H1 (cell line): ENCODE measurements around the gene DTD1. TPM values are rescaled to one million over a fixed set of nuclear protein-coding genes. Genes with fewer than 3 reads are reported as not detected.

Experiments
- CTCF ChIA-PET: fragments of 300-600 bp; sonication (Branson Sonifier 250); formaldehyde crosslinking; loops from one replicate; lab custom pipeline; 2021; ENCODE audit not compliant: partially characterized antibody; lab: Charles Lee
- POLR2A ChIA-PET: fragments of 300-600 bp; sonication (Branson Sonifier 250); formaldehyde crosslinking; loops from one replicate; lab custom pipeline; 2021; ENCODE audit warnings: inconsistent platforms; ENCODE audit not compliant: partially characterized antibody; lab: Charles Lee
- DNase-seq, 2 experiments: peaks; one replicate each; pipeline versions ENCODE4 v3.0.0 to v3.0.0-alpha.2; 2010 to 2022; ENCODE audit warnings: low spot score in 2 of 2, low read depth in 1 of 2, mixed read lengths in 1 of 2
- FAIRE-seq: peaks from 2 replicates; lab custom pipeline; 2011; peaks lifted over from hg19 to GRCh38; lab: Jason Lieb, UNC
- H2AFZ ChIP-seq: 2 replicates; pipeline ENCODE4 v1.8.1; 2012; ENCODE audit warnings: low read length, inconsistent platforms
- H2AK5ac ChIP-seq: 2 replicates; pipeline ENCODE4 v1.6.1; 2013; ENCODE audit warnings: low read depth, low read length
- H2BK120ac ChIP-seq: replicated peaks from 2 replicates; pipeline ENCODE3; 2013; ENCODE audit warnings: low read depth, low read length, inconsistent platforms
- H2BK12ac ChIP-seq: 2 replicates; pipeline ENCODE4 v1.6.1; 2013; ENCODE audit warnings: low read depth, low read length
- H2BK15ac ChIP-seq: 2 replicates; pipeline ENCODE4 v1.6.1; 2013; ENCODE audit warnings: low read length
- H2BK20ac ChIP-seq: 2 replicates; pipeline ENCODE4 v1.6.1; 2013; ENCODE audit warnings: low read length
- H2BK5ac ChIP-seq: 2 replicates; pipeline ENCODE4 v1.6.1; 2013; ENCODE audit warnings: low read depth, low read length
- H3K14ac ChIP-seq: 2 replicates; pipeline ENCODE4 v1.6.1; 2013; ENCODE audit warnings: inconsistent platforms; ENCODE audit not compliant: insufficient read length
- H3K18ac ChIP-seq: 2 replicates; pipeline ENCODE4 v1.6.1; 2013; ENCODE audit warnings: low read length; ENCODE audit errors: extremely low read depth
- H3K23ac ChIP-seq: 2 replicates; pipeline ENCODE4 v1.6.1; 2013; ENCODE audit warnings: inconsistent platforms; ENCODE audit not compliant: insufficient read length
- H3K23me2 ChIP-seq: 2 replicates; pipeline ENCODE4 v1.6.1; 2013; ENCODE audit warnings: low read depth, low read length
- H3K27ac ChIP-seq: 2 replicates; pipeline ENCODE4 v1.6.1; 2011; ENCODE audit warnings: low read depth, low read length, inconsistent platforms
- H3K27me3 ChIP-seq, 4 experiments: replicated peaks in 1 of 4; 1 replicate in 1 of 4; 2 replicates in 3 of 4; pipeline versions ENCODE4 v1.6.1 to v1.8.1; 2011 to 2013; ENCODE audit warnings: low read length in 3 of 4, mild to moderate bottlenecking in 3 of 4, inconsistent platforms in 2 of 4, mixed read lengths in 2 of 4, moderate library complexity in 1 of 4; ENCODE audit not compliant: control insufficient read depth in 3 of 4, insufficient read depth in 3 of 4; ENCODE audit errors: extremely low read depth in 1 of 4
- H3K36me3 ChIP-seq, 4 experiments: 2 replicates each; pipeline versions ENCODE4 v1.6.1 to v1.8.1; 2011 to 2013; ENCODE audit warnings: mild to moderate bottlenecking in 4 of 4, low read length in 3 of 4, moderate library complexity in 2 of 4, control low read depth in 1 of 4, inconsistent platforms in 1 of 4; ENCODE audit not compliant: insufficient read depth in 4 of 4, control insufficient read depth in 2 of 4
- H3K4ac ChIP-seq: replicated peaks from 2 replicates; pipeline ENCODE3; 2013; ENCODE audit warnings: low read length, low read depth, mixed read lengths, inconsistent platforms; ENCODE audit not compliant: insufficient read length
- H3K4me1 ChIP-seq, 4 experiments: replicated peaks in 1 of 4; 1 replicate in 1 of 4; 2 replicates in 3 of 4; pipeline versions ENCODE4 v1.6.1 to v1.8.1; 2011 to 2013; ENCODE audit warnings: low read length in 3 of 4, inconsistent platforms in 2 of 4, mixed read lengths in 1 of 4; ENCODE audit not compliant: insufficient read depth in 4 of 4, control insufficient read depth in 3 of 4
- H3K4me2 ChIP-seq, 2 experiments: 2 replicates each; pipeline versions ENCODE4 v1.6.1 to v1.8.1; 2011 to 2013; ENCODE audit warnings: low read depth in 2 of 2, low read length in 2 of 2, control low read depth in 1 of 2, inconsistent platforms in 1 of 2, mild to moderate bottlenecking in 1 of 2; ENCODE audit not compliant: insufficient read depth in 1 of 2
- H3K4me3 ChIP-seq, 4 experiments: fragments of 200-600, 300-600 bp in 1 of 4; sonication (generic), shearing (Covaris generic), sonication (Bioruptor Twin) in 1 of 4; 2 replicates each; pipeline versions ENCODE4 v1.5.1 to v1.8.1; 2011 to 2016; ENCODE audit warnings: low read length in 4 of 4, low read depth in 3 of 4, control low read depth in 2 of 4, inconsistent platforms in 2 of 4, mild to moderate bottlenecking in 2 of 4, mixed read lengths in 1 of 4, moderate library complexity in 1 of 4; ENCODE audit not compliant: insufficient read depth in 2 of 4; ENCODE audit errors: extremely low read depth in 1 of 4
- H3K56ac ChIP-seq: replicated peaks from 2 replicates; pipeline ENCODE3; 2013; ENCODE audit warnings: low read depth, mild to moderate bottlenecking, mixed read lengths, low read length, inconsistent platforms; ENCODE audit not compliant: insufficient read length
- H3K79me1 ChIP-seq: 2 replicates; pipeline ENCODE4 v1.6.1; 2013; ENCODE audit warnings: low read depth, low read length, control low read depth
- H3K79me2 ChIP-seq, 2 experiments: 2 replicates each; pipeline versions ENCODE4 v1.6.1 to v1.8.1; 2012 to 2013; ENCODE audit warnings: low read length in 2 of 2, mild to moderate bottlenecking in 2 of 2, inconsistent platforms in 1 of 2; ENCODE audit not compliant: insufficient read depth in 2 of 2, control insufficient read depth in 1 of 2
- H3K9ac ChIP-seq, 4 experiments: replicated peaks in 1 of 4; 1 replicate in 1 of 4; 2 replicates in 3 of 4; pipeline versions ENCODE4 v1.6.1 to v1.8.1; 2011 to 2013; ENCODE audit warnings: low read depth in 3 of 4, low read length in 3 of 4, control low read depth in 2 of 4, mild to moderate bottlenecking in 2 of 4, moderate library complexity in 2 of 4, inconsistent platforms in 1 of 4; ENCODE audit errors: extremely low read depth in 1 of 4
- H3K9me3 ChIP-seq, 2 experiments: 2 replicates each; pipeline versions ENCODE4 v1.6.1 to v1.8.1; 2012 to 2013; ENCODE audit warnings: mild to moderate bottlenecking in 2 of 2, moderate library complexity in 2 of 2, control low read depth in 1 of 2, inconsistent platforms in 1 of 2, low read depth in 1 of 2, low read length in 1 of 2, mixed read lengths in 1 of 2; ENCODE audit not compliant: insufficient read depth in 2 of 2
- H4K20me1 ChIP-seq, 2 experiments: replicated peaks in 1 of 2; 2 replicates each; pipeline versions ENCODE3 to v1.8.1; 2011 to 2013; ENCODE audit warnings: inconsistent platforms in 2 of 2, low read length in 2 of 2, mild to moderate bottlenecking in 1 of 2; ENCODE audit not compliant: insufficient read depth in 2 of 2, control insufficient read depth in 1 of 2
- H4K5ac ChIP-seq: 2 replicates; pipeline ENCODE4 v1.6.1; 2013; ENCODE audit warnings: low read length, low read depth, mixed read lengths, inconsistent platforms; ENCODE audit not compliant: insufficient read length
- H4K8ac ChIP-seq: 2 replicates; pipeline ENCODE4 v1.8.0; 2013; ENCODE audit warnings: mild to moderate bottlenecking, moderate library complexity, low read length, inconsistent platforms; ENCODE audit not compliant: insufficient read depth; ENCODE audit errors: extremely low read depth
- H4K91ac ChIP-seq: replicated peaks from 2 replicates; pipeline ENCODE3; 2013; ENCODE audit warnings: low read length, mixed read lengths, inconsistent platforms; ENCODE audit not compliant: insufficient read length
- BACH1 ChIP-seq: IDR thresholded peaks from 2 replicates; pipeline ENCODE4 v1.6.1; 2012; ENCODE audit warnings: low read length, improper control_type of control experiment
- BRCA1 ChIP-seq: IDR thresholded peaks from 2 replicates; pipeline ENCODE4 v1.6.1; 2012; ENCODE audit warnings: low read depth, low read length, improper control_type of control experiment
- CTBP2 ChIP-seq: IDR thresholded peaks from 2 replicates; pipeline ENCODE4 v1.7.0; 2011; ENCODE audit warnings: borderline replicate concordance, mild to moderate bottlenecking, moderate library complexity, mixed read lengths, low read length; ENCODE audit not compliant: insufficient read depth, insufficient read length
- EZH2 ChIP-seq: fragments of 200-600 bp; sonication (generic); IDR thresholded peaks from 2 replicates; pipeline ENCODE4 v1.7.1; 2012; ENCODE audit warnings: low read depth, mild to moderate bottlenecking, moderate library complexity, low read length, inconsistent platforms; ENCODE audit not compliant: severe bottlenecking
- MAFK ChIP-seq: IDR thresholded peaks from 2 replicates; pipeline ENCODE4 v1.6.1; 2012; ENCODE audit warnings: low read depth, mild to moderate bottlenecking, improper control_type of control experiment, low read length
- NANOG ChIP-seq: IDR thresholded peaks from 2 replicates; pipeline ENCODE4 v1.6.1; 2011; ENCODE audit warnings: low read length, low read depth, mild to moderate bottlenecking, inconsistent platforms; ENCODE audit not compliant: insufficient read depth, poor library complexity, severe bottlenecking
- NRF1 ChIP-seq: IDR thresholded peaks from 2 replicates; pipeline ENCODE4 v1.6.1; 2011; ENCODE audit warnings: mild to moderate bottlenecking, low read depth, low read length, improper control_type of control experiment
- SP1 ChIP-seq: IDR thresholded peaks from 2 replicates; pipeline ENCODE4 v1.6.1; 2011; ENCODE audit warnings: low read depth, low read length
- SP4 ChIP-seq: IDR thresholded peaks from 2 replicates; pipeline ENCODE4 v1.6.1; 2012; ENCODE audit warnings: low read length, inconsistent platforms
- SRF ChIP-seq: IDR thresholded peaks from 2 replicates; pipeline ENCODE4 v1.6.1; 2011; ENCODE audit warnings: mild to moderate bottlenecking, low read depth, low read length, moderate library complexity
- TAF1 ChIP-seq: IDR thresholded peaks from 2 replicates; pipeline ENCODE4 v1.6.1; 2011; ENCODE audit warnings: mild to moderate bottlenecking, low read depth, low read length
- TAF7 ChIP-seq: optimal IDR thresholded peaks from 2 replicates; pipeline ENCODE3; 2011; ENCODE audit warnings: low read depth, mild to moderate bottlenecking, inconsistent platforms, low read length, moderate library complexity, borderline replicate concordance
- TBP ChIP-seq: IDR thresholded peaks from 2 replicates; pipeline ENCODE4 v1.6.1; 2011; ENCODE audit warnings: low read depth, low read length, improper control_type of control experiment
- USF2 ChIP-seq: IDR thresholded peaks from 2 replicates; pipeline ENCODE4 v1.6.1; 2011; ENCODE audit warnings: low read length, improper control_type of control experiment
- WGBS, 2 experiments: shearing (Covaris generic) in 1 of 2; methylation state at CpG; one replicate each; pipeline versions ENCODE4 v1.1.6 to v1.1.7; 2013 to 2015; ENCODE audit warnings: low lambda C conversion rate in 2 of 2, mixed read lengths in 2 of 2, inconsistent platforms in 1 of 2, low coverage in 1 of 2, missing lambda C conversion rate in 1 of 2; ENCODE audit not compliant: insufficient replicate concordance in 2 of 2, insufficient coverage in 1 of 2, insufficient read length in 1 of 2; ENCODE audit errors: extremely low coverage in 1 of 2, missing lambda C conversion rate in 1 of 2; 5-methylcytosine and 5-hydroxymethylcytosine counted together
- polyA plus RNA-seq, 7 experiments: library from polyadenylated mRNA; depleted of rRNA in 3 of 7; stranded (reverse) in 5 of 7; unstranded in 2 of 7; fragments of >200 nt in 5 of 7; fragments of 200-250 nt in 2 of 7; gene quantifications; 1 replicate in 5 of 7; 2 replicates in 1 of 7; 4 replicates in 1 of 7; pipeline versions ENCODE4 v1.2.1 to v1.2.3, GENCODE V29; 2011 to 2013; ENCODE audit warnings: missing spikeins in 2 of 7, mixed read lengths in 2 of 7
- total RNA-seq: library from RNA; stranded (reverse); fragmentation: NEBNext Ultra II Directional; extraction: Animal tissue kit (Norgen Biotek cat#: 25700); gene quantifications from 2 replicates; pipeline ENCODE4 v1.2.1, GENCODE V29; 2021

Gene DTD1
- total and polyA plus RNA-seq, 2 of the 8 experiments (the other 6 are each of a cell fraction or from before 2014, with no cell fraction given) = 49.7 to 66.6 TPM

- no peak for DNase-seq
- Histone ChIP-seq H3K4me1 (peaks cover 0 to 5% (median 2%) of the 10 kb centered on the region in 4 experiments; a peak in 2 of 7 replicates), H3K4ac (no peak overlapping the region), H2AFZ (no peak overlapping the region), H3K14ac (no peak overlapping the region), H2BK5ac (no peak overlapping the region), H3K4me3 (no peak overlapping the region), H2BK120ac (no peak overlapping the region), H4K5ac (no peak overlapping the region), H3K23ac (no peak overlapping the region), H3K27ac (no peak overlapping the region), H4K91ac (no peak overlapping the region), H3K18ac (no peak overlapping the region), H3K79me1 (peaks cover 6% of the 10 kb centered on the region; the same call in 1 of the 2 replicates), H3K36me3 (no peaks in the 10 kb centered on the region), H3K79me2 (no peaks in the 10 kb centered on the region), H4K8ac (no peak overlapping the region), H3K56ac (no peak overlapping the region), H3K27me3 (no peaks in the 10 kb centered on the region), H2BK12ac (no peak overlapping the region), H4K20me1 (no peaks in the 10 kb centered on the region), H2BK20ac (no peak overlapping the region), H2BK15ac (no peak overlapping the region), H3K4me2 (no peak overlapping the region), H3K9ac (no peak overlapping the region), H3K9me3 (no peaks in the 10 kb centered on the region), H2AK5ac (no peak overlapping the region), H3K23me2 (no peaks in the 10 kb centered on the region)
- no peak for FAIRE-seq
- ChIA-PET POLR2A (no interaction called here), CTCF (interaction anchor here (0.6 to 1.7 kb wide), 3 partner anchors 11 to 354 kb away, joined by 3 to 5 read pairs (median 3); no protein-coding TSS in a partner anchor)
- 84% methylated on average over 3 of the region's 3 CpGs; no CpG with 5 or more reads in 1 of the 2 experiments for WGBS, 2 experiments
- no peak for TF ChIP-seq NANOG
- TF ChIP-seq BACH1 = no peak
- no peak for TF ChIP-seq NRF1
- TF ChIP-seq SP4 = no peak
- no peak for TF ChIP-seq CTBP2
- no peak for TF ChIP-seq TAF1
- TF ChIP-seq MAFK = no peak
- no peak for TF ChIP-seq TAF7
- TF ChIP-seq EZH2 = no peak
- TF ChIP-seq USF2 = no peak
- TF ChIP-seq SP1 = no peak
- TF ChIP-seq SRF = no peak
- TF ChIP-seq TBP = no peak
- TF ChIP-seq BRCA1 = no peak
Observed at GRCh38 chr20:18740726-18741125, 152.9 kb downstream of the DTD1 start.
